Neural progenitor cell (in vitro differentiated cells): Measurements from ENCODE around the gene CAV2. TPM values are rescaled to one million over a fixed set of nuclear protein-coding genes. Genes with fewer than 3 reads are reported as not detected.

ENCODE experiments used
- DNase-seq: peaks from one replicate; pipeline ENCODE4 v3.0.0-alpha.2; 2016; ENCODE audit warnings: low spot score
- H2AFZ ChIP-seq: fragments of 200-600 bp; sonication (generic); replicated peaks from 2 replicates; pipeline ENCODE4 v1.6.1; 2016; ENCODE audit warnings: antibody characterized with exemption
- H3F3A ChIP-seq: fragments of 200-600 bp; sonication (generic); 2 replicates; pipeline ENCODE4 v1.6.1; 2016; ENCODE audit warnings: antibody characterized with exemption, low read depth
- H3K27ac ChIP-seq: fragments of 200-600 bp; sonication (generic); 2 replicates; pipeline ENCODE4 v1.5.1; 2016; ENCODE audit warnings: mild to moderate bottlenecking
- H3K27me3 ChIP-seq: fragments of 200-600 bp; sonication (generic); 2 replicates; pipeline ENCODE4 v1.6.1; 2016; ENCODE audit warnings: mild to moderate bottlenecking, moderate library complexity
- H3K36me3 ChIP-seq: fragments of 200-600 bp; sonication (generic); 2 replicates; pipeline ENCODE4 v1.5.1; 2016
- H3K4me1 ChIP-seq: fragments of 200-600 bp; sonication (generic); 2 replicates; pipeline ENCODE4 v1.6.1; 2016; ENCODE audit warnings: mixed run types
- H3K4me2 ChIP-seq: fragments of 200-600 bp; sonication (generic); 2 replicates; pipeline ENCODE4 v1.6.1; 2016
- H3K4me3 ChIP-seq: fragments of 200-600 bp; sonication (generic); 2 replicates; pipeline ENCODE4 v1.5.1; 2016
- H3K79me2 ChIP-seq: fragments of 200-600 bp; sonication (generic); 2 replicates; pipeline ENCODE4 v1.6.1; 2016; ENCODE audit warnings: low read depth
- H3K9ac ChIP-seq: fragments of 200-600 bp; sonication (generic); 2 replicates; pipeline ENCODE4 v1.6.1; 2016
- H3K9me3 ChIP-seq: fragments of 200-600 bp; sonication (generic); 2 replicates; pipeline ENCODE4 v1.5.1; 2016; ENCODE audit warnings: low read depth
- H4K20me1 ChIP-seq: fragments of 200-600 bp; sonication (generic); 2 replicates; pipeline ENCODE4 v1.6.1; 2016; ENCODE audit warnings: low read depth
- H3K27ac Mint-ChIP-seq: 3 replicates; pipeline ENCODE4 v1.8.0; 2021; ENCODE audit warnings: mixed read lengths
- H3K27me3 Mint-ChIP-seq: 2 replicates; pipeline ENCODE4 v1.8.0; 2022; ENCODE audit warnings: low read depth, mild to moderate bottlenecking, inconsistent platforms, moderate library complexity, mixed read lengths; ENCODE audit not compliant: insufficient read depth
- H3K36me3 Mint-ChIP-seq: 3 replicates; pipeline ENCODE4 v1.8.0; 2021; ENCODE audit warnings: mixed read lengths
- H3K4me1 Mint-ChIP-seq: 3 replicates; pipeline ENCODE4 v1.8.0; 2021; ENCODE audit warnings: mixed read lengths
- H3K4me3 Mint-ChIP-seq: 3 replicates; pipeline ENCODE4 v1.8.0; 2021; ENCODE audit warnings: mild to moderate bottlenecking, moderate library complexity, mixed read lengths
- H3K9me3 Mint-ChIP-seq: 3 replicates; pipeline ENCODE4 v1.8.0; 2020; ENCODE audit warnings: mixed read lengths
- EZH2 ChIP-seq: fragments of 200-600 bp; sonication (generic); IDR thresholded peaks from 2 replicates; pipeline ENCODE4 v1.6.1; 2017; ENCODE audit warnings: antibody characterized with exemption, mild to moderate bottlenecking, moderate library complexity
- EZH2phosphoT487 ChIP-seq: fragments of 200-600 bp; sonication (generic); IDR thresholded peaks from 2 replicates; pipeline ENCODE4 v1.6.1; 2017; ENCODE audit warnings: antibody characterized with exemption
- total RNA-seq: library from RNA; depleted of rRNA; stranded (reverse); fragments of >200 nt; gene quantifications from 2 replicates; pipeline ENCODE4 v1.2.3, GENCODE V29; 2015; ENCODE audit warnings: low replicate concordance
- TF ChIP-seq, protein P1 (sequence below): fragments of 200-600 bp; sonication (generic); IDR thresholded peaks from 2 replicates; pipeline ENCODE4 v1.5.1; 2017; ENCODE audit warnings: antibody characterized with exemption, mild to moderate bottlenecking

The CAV2 gene
- total RNA-seq, 1 donor from 2014 or later = 0.37 TPM

DNA sequence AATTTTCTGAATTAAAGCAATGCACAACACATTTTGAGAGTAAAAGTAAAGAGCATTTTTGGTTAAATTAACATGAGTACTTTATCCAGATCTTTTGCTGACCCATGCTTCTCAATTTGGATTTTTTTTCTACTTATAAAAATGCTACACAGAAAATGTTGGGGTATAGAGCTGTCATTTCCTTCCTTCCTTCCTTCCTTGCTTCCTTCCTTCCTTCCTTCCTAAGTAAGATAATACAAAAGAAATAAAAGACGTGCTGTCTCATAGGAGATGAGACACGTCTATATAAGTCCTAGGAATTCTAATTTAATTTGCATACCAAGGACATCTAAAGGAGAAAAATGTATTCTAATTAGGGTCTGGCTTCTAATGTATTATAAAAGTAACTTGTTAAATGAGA, 31.0 kb upstream of the CAV2 start:
- no peak overlapping the region for H3K4me3 ChIP-seq
- Mint-ChIP-seq H3K27me3 (no peaks in the 10 kb centered on the region), H3K4me3 (no peak overlapping the region), H3K9me3 (no peaks in the 10 kb centered on the region), H3K27ac (no peak overlapping the region), H3K4me1 (no peaks in the 10 kb centered on the region), H3K36me3 (no peaks in the 10 kb centered on the region)
- TF ChIP-seq EZH2 = no peak
- TF ChIP-seq, protein P1, sequence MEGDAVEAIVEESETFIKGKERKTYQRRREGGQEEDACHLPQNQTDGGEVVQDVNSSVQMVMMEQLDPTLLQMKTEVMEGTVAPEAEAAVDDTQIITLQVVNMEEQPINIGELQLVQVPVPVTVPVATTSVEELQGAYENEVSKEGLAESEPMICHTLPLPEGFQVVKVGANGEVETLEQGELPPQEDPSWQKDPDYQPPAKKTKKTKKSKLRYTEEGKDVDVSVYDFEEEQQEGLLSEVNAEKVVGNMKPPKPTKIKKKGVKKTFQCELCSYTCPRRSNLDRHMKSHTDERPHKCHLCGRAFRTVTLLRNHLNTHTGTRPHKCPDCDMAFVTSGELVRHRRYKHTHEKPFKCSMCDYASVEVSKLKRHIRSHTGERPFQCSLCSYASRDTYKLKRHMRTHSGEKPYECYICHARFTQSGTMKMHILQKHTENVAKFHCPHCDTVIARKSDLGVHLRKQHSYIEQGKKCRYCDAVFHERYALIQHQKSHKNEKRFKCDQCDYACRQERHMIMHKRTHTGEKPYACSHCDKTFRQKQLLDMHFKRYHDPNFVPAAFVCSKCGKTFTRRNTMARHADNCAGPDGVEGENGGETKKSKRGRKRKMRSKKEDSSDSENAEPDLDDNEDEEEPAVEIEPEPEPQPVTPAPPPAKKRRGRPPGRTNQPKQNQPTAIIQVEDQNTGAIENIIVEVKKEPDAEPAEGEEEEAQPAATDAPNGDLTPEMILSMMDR = no peak
- TF ChIP-seq EZH2phosphoT487 = no peak
- H3K27me3 ChIP-seq = no peaks in the 10 kb centered on the region
- H2AFZ ChIP-seq = no peak overlapping the region
- no peak overlapping the region for H3K4me2 ChIP-seq
- H3K36me3 ChIP-seq = no peaks in the 10 kb centered on the region
- H3F3A ChIP-seq = no peaks in the 10 kb centered on the region
- H3K79me2 ChIP-seq = no peaks in the 10 kb centered on the region
- H3K9ac ChIP-seq = no peak overlapping the region
- H3K27ac ChIP-seq = no peak overlapping the region
- no peaks in the 10 kb centered on the region for H4K20me1 ChIP-seq
- no peaks in the 10 kb centered on the region for H3K9me3 ChIP-seq
- no peaks in the 10 kb centered on the region for H3K4me1 ChIP-seq
- DNase-seq = no peak

DNA sequence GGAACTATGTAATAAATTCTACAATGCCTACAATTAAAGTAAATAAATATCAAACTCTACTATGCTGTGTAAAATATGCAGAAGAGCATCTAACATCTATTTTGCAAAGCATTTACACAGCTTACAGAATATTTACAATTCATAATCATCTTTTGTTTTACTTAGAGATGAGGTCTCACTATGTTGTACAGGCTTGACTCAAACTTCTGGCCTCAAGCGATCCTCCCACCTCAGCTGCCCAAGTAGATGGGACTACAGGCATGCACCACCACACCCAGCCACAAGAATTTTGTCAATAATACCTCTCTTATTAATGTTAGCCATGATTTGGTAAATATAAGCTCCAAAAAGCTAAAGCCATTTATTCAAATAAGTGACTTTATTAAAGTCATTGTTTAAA, 21.9 kb upstream of the CAV2 start:
- no peak overlapping the region for H3K4me2 ChIP-seq
- no peaks in the 10 kb centered on the region for H4K20me1 ChIP-seq
- Mint-ChIP-seq H3K9me3 (peaks cover 2% of the 10 kb centered on the region), H3K36me3 (no peaks in the 10 kb centered on the region), H3K4me1 (no peaks in the 10 kb centered on the region), H3K4me3 (no peak overlapping the region), H3K27me3 (no peaks in the 10 kb centered on the region), H3K27ac (no peak overlapping the region)
- no peaks in the 10 kb centered on the region for H3K79me2 ChIP-seq
- TF ChIP-seq EZH2 (no peak), EZH2phosphoT487 (no peak)
- TF ChIP-seq, protein P1 = no peak
- no peaks in the 10 kb centered on the region for H3K27me3 ChIP-seq
- no peaks in the 10 kb centered on the region for H3K36me3 ChIP-seq
- no peak overlapping the region for H3K27ac ChIP-seq
- DNase-seq = no peak
- H3K9me3 ChIP-seq = no peaks in the 10 kb centered on the region
- no peak overlapping the region for H3K4me3 ChIP-seq
- H2AFZ ChIP-seq = no peak overlapping the region
- H3F3A ChIP-seq = no peaks in the 10 kb centered on the region
- H3K4me1 ChIP-seq = no peaks in the 10 kb centered on the region
- no peak overlapping the region for H3K9ac ChIP-seq

DNA sequence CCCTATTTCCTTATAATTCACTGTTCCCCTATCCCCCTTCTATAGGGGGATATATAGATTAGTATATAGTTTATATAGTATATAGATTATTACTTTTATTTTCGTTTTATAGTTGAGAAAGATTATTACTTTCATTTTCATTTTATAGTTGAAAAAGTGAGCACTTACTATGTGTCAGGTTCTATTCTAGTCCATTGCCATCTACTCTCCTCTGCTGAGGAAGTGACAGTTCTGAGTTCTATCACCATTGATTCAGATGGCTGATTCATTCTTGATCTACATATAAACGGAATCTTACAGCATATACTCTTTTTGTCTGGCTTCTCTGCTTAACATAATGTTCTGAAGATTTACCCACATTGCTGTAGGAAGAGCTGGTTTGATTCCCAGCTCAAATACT, 20.7 kb upstream of the CAV2 start:
- Mint-ChIP-seq H3K4me1 (no peaks in the 10 kb centered on the region), H3K27me3 (no peaks in the 10 kb centered on the region), H3K9me3 (peaks cover 2% of the 10 kb centered on the region), H3K36me3 (no peaks in the 10 kb centered on the region), H3K4me3 (no peak overlapping the region), H3K27ac (no peak overlapping the region)
- Histone ChIP-seq H3K4me1 (no peaks in the 10 kb centered on the region), H3F3A (no peaks in the 10 kb centered on the region), H3K36me3 (no peaks in the 10 kb centered on the region), H3K27ac (no peak overlapping the region), H3K4me3 (no peak overlapping the region), H3K79me2 (no peaks in the 10 kb centered on the region), H4K20me1 (no peaks in the 10 kb centered on the region), H3K4me2 (no peak overlapping the region), H3K9me3 (no peaks in the 10 kb centered on the region), H3K9ac (no peak overlapping the region), H3K27me3 (no peaks in the 10 kb centered on the region), H2AFZ (no peak overlapping the region)
- no peak for TF ChIP-seq EZH2phosphoT487
- TF ChIP-seq, protein P1 = no peak
- TF ChIP-seq EZH2 = no peak
- DNase-seq = no peak
